GM19452 (cell line): ENCODE measurements around the gene NLRC4.
"Not testable (repeated sequence)": the region's sequence is repeated elsewhere in the genome, so short reads cannot be mapped to it uniquely, and the experiment has no call there.

Experiments
- ATAC-seq: cut with Tn5 transposase; IDR thresholded peaks from one replicate; pipeline ENCODE4 v1.9.1; 2021; ENCODE audit not compliant: unreplicated experiment

NLRC4 gene

GRCh38 chr2:32264422-32265105, at the start of gene NLRC4:
Gene NLRC4, minus strand, starts transcription at chr2:32264886. Its CDS starts 8,111 bp downstream, at chr2:32256775.
- peak; percentile 89 for ATAC-seq

- no peak for ATAC-seq
Measured at GRCh38 chr2:32310577-32310976, 45.9 kb upstream of the NLRC4 start.

DNA sequence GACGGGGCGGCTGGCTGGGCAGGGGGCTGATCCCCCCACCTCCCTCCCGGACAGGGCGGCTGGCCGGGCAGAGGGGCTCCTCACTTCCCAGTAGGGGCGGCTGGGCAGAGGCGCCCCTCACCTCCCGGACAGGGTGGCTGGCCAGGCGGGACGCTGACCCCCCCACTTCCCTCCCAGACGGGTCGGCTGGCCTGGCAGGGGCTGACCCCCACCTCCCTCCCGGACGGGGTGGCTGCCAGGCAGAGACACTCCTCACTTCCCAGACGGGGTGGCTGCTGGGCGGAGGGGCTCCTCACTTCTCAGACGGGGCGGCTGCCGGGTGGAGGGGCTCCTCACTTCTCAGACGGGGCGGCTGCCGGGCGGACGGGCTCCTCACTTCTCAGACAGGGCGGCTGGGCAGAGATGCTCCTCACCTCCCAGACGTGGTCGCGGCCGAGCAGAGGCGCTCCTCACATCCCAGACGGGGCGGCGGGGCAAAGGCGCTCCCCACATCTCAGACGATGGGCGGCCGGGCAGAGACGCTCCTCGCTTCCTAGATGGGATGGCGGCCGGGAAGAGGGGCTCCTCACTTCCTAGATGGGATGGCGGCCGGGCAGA, 29.4 kb upstream of the NLRC4 start:
- ATAC-seq, result not testable (repeated sequence)

DNA sequence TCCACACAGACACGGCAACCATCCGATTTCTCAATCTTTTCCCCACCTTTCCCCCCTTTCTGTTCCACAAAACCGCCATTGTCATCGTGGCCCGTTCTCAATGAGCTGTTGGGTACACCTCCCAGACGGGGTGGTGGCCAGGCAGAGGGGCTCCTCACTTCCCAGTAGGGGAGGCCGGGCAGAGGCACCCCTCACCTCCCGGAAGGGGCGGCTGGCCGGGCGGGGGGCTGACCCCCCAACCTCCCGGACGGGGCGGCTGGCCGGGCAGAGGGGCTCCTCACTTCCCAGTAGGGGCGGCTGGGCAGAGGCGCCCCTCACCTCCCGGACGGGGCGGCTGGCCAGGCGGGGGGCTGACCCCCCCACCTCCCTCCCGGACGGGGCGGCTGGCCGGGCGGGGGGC, 28.8 kb upstream of the NLRC4 start:
- ATAC-seq, result not testable (repeated sequence)

GRCh38 chr2:32291746-32292145, 27.1 kb upstream of the NLRC4 start:
- ATAC-seq, result no peak

GRCh38 chr2:32290000-32290339, 25.3 kb upstream of the NLRC4 start:
- ATAC-seq, result no peak

DNA sequence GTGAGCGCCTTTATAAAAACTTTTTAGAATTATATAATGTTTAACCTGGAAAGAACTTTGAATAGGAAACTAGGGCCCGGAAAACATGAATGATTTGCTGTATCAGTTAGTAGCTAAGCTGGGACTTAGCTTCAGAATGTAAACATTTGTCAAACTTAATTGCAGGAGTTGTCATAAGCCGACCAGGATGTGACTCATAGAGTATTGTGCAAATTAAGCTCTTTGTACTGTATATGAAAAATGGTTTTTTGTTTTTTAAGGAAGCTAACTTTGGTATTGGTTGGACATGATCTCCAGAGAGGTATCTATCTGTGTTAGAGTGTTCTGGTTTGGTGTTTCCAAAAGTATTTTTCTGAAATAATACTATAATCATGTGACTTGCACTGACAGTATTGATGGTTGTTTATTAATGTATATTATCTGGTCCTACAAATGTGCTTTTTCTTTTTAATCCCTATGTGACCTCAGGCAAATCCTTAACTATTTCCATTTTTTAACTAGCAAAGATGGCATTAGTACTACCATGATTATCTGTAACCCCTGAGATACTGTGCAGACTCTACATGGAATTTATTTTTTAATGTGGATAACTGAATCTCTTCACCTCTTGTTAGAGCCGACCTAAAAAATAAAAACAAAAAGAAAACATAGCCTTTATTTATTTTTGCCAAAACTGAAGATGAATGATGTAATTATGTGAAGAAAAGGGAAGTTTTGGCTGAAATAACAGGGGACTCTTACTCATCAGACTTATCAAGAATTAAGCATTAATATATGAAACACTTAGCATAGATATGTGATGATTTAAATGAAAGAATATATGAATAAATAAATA, 24.7 kb upstream of the NLRC4 start:
- ATAC-seq, result no peak

DNA sequence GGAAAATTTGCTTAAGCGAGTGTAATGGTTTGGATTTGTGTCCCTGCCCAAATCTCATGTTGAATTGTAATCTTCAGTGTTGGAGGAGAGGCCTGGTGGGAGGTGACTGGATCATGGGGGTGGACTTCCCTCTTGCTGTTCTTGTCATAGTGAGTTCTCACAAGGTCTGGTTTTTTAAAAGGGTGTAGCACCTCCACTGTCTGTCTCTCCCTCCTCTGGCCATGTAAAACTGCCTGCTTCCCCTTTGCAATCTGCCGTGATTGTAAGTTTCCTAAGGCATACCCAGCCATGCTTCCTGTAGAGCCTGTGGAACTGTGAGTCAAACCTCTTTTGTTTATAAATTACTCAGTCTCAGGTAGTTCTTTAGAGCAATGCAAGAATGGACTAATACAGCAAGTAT, 19.6 kb upstream of the NLRC4 start:
- no peak for ATAC-seq

DNA sequence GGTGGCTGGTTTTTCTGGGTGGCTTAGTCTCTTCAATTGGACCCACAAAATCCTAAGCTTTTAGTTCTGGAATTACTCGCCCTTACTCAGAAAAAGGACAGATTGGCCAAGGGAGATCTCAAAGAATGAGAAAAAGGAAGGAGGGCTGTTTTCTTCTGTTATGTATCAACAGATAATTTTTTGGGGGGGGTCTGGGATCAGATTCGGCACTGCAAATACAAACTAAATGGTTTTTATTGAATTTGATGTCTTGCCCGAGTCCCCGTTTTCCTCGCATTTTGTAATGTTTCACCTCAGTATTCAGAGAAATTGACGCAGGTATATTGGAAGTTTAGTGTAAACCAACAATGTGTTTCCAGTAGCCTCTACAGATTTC, 13.8 kb upstream of the NLRC4 start:
- no peak for ATAC-seq

- ATAC-seq, result peak; percentile 98
Measured at GRCh38 chr2:32277674-32278477, 13.2 kb upstream of the NLRC4 start, which contains the start of gene YIPF4. Gene YIPF4, plus strand, starts transcription at chr2:32277904. Its CDS starts 252 bp downstream, at chr2:32278156.

GRCh38 chr2:32277363-32277673, 12.6 kb upstream of the NLRC4 start:
- ATAC-seq, result peak; percentile 4

DNA sequence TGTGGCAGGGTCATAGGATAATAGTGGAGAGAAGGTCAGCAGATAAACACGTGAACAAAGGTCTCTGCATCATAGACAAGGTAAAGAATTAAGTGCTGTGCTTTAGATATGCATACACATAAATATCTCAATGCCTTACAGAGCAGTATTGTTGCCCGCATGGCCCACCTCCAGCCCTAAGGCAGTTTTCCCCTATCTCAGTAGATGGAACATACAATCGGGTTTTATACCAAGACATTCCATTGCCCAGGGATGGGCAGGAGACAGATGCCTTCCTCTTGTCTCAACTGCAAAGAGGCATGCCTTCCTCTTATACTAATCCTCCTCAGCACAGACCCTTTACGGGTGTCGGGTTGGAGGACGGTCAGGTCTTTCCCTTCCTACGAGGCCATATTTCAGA, 11.1 kb upstream of the NLRC4 start:
- ATAC-seq, result not testable (repeated sequence)

GRCh38 chr2:32274289-32274688, 9.6 kb upstream of the NLRC4 start:
- no peak for ATAC-seq

DNA sequence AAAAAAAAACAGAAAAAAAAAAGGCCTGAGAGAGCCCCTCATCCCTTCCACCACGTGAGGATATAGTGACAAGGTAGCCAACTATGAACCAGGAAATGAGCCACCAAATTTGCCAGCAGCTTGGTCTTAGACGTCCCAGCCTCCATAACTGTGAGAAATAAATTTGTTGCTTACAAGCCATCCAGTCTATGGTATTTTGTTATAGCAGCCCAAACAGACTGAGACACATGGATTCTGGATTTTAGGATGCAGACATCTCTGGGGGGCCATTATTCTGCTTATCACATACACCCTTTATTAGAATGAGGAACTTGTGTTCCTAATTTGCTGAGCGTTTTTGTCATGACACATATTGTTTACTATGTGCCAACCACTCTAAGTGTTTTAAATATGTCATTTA, 7.6 kb upstream of the NLRC4 start:
- no peak for ATAC-seq

DNA sequence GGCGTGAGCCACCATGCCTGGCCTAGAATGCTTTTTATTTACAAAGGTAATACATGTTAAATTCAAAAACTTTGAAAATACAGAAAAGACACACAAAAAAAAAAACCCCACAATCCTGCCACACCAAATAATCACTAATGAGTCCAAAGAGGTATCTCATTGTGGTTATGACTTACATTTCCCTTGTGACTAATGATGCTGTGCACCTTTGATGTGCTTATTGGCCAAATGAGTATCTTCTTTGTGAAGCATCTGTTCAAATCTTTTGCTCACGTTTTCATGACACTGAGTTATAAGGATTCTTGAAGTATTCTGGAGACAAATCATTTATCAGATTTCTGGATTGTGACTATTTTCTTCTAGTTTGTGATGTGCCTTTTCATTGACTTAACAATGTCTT, 6.4 kb upstream of the NLRC4 start:
- no peak for ATAC-seq

GRCh38 chr2:32262105-32262504, 2.6 kb downstream of the NLRC4 start:
- ATAC-seq, result no peak

GRCh38 chr2:32260376-32260775, 4.3 kb downstream of the NLRC4 start:
- no peak for ATAC-seq

- ATAC-seq, result no peak
Measured at GRCh38 chr2:32258242-32258641, 6.4 kb downstream of the NLRC4 start.

GRCh38 chr2:32250290-32250689, 14.4 kb downstream of the NLRC4 start:
- no peak for ATAC-seq

DNA sequence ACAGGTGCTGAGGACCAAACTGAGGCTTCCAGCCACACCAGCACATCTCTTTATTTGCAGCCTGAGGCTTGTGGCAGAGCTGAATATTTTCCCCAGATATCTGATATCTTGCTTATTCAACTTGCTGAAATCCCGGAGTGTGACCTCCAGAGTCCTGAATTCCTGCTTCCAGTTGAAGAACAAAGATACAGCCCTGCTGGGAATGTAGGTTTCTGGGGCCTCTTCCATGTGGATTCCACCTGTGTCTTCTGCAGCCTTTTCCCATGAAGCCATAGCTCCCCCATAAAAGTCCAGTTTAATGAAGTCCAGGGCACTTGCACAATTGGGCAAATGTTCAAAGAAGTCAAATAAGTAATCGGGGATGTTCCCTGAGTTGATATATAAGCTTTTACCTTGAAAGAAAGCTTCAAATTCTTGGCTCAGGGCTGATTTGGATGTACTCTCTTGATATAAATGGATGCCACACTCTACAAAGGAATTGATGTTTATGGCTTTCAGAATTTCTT, 14.9 kb downstream of the NLRC4 start:
- ATAC-seq, result no peak

GRCh38 chr2:32248299-32248698, 16.4 kb downstream of the NLRC4 start:
- no peak for ATAC-seq
